AG09309 (cell line): ENCODE results near the gene LRRK2.

Experiments used
- DNase-seq: peaks from one replicate; pipeline ENCODE4 v3.0.0-alpha.2; 2010; ENCODE audit warnings: low read depth
- H3K4me3 ChIP-seq: 2 replicates; pipeline ENCODE4 v1.5.1; 2011; ENCODE audit warnings: mild to moderate bottlenecking, low read depth, low read length, moderate library complexity; ENCODE audit not compliant: control insufficient read depth
- TF ChIP-seq, protein P1 (sequence below): IDR thresholded peaks from 2 replicates; pipeline ENCODE4 v1.5.1; 2011; ENCODE audit warnings: mild to moderate bottlenecking, low read depth, low read length, inconsistent platforms; ENCODE audit not compliant: insufficient read depth, control insufficient read depth; ENCODE audit errors: missing control alignments

The LRRK2 gene

DNA sequence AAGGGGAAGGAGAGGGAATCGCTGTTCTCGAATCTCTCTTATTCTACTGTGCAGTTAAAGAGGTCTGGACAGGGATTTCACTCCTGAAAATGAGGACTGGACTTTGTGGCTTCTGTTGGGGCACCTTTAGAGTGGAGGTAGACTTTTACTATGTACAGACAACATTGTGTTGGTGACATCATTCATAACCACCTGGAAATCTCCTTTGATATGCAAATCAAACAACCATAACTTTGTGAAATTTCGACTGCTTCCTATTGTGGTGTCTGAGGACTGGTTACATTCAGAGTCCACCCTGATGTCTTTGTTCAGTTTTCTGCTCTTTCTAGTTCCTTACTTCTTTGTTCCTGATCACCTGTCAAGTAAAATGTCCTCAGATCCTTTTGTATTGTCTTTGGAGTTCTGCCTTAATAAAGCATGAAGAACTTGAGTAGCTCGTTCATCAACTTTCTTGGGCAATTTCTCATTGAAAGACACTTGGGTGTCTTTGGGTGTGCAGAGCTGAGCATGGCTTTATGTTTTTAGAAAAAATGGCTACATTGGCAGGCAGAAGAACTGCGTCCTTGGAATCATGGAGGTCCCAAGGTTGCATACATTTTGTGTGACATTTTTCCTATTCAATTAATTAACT lies 29.8 kb downstream of the LRRK2 start:
- no peak overlapping the region for H3K4me3 ChIP-seq
- TF ChIP-seq, protein P1, sequence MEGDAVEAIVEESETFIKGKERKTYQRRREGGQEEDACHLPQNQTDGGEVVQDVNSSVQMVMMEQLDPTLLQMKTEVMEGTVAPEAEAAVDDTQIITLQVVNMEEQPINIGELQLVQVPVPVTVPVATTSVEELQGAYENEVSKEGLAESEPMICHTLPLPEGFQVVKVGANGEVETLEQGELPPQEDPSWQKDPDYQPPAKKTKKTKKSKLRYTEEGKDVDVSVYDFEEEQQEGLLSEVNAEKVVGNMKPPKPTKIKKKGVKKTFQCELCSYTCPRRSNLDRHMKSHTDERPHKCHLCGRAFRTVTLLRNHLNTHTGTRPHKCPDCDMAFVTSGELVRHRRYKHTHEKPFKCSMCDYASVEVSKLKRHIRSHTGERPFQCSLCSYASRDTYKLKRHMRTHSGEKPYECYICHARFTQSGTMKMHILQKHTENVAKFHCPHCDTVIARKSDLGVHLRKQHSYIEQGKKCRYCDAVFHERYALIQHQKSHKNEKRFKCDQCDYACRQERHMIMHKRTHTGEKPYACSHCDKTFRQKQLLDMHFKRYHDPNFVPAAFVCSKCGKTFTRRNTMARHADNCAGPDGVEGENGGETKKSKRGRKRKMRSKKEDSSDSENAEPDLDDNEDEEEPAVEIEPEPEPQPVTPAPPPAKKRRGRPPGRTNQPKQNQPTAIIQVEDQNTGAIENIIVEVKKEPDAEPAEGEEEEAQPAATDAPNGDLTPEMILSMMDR = no peak
- no peak for DNase-seq

DNA sequence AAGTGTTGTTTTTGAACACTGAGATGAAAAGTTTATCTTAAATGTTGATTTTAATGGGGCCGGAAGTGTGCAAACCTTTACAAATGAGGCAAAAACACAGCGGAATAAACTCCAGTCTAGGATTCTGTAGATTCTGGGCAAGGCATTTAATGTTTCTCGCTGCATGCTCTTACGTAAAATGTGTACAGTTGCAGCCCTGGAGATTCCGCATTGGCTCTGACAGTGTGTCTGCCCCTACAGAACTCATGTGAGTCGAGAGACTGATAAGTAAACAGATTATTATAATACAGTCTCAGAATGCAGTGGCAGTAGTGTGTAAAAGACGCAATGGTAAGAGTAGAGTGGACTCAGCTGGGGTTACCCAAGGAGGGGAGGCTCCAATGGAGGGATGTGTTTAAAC lies 33.6 kb downstream of the LRRK2 start:
- H3K4me3 ChIP-seq = no peak overlapping the region
- no peak for DNase-seq
- TF ChIP-seq, protein P1 = no peak

DNA sequence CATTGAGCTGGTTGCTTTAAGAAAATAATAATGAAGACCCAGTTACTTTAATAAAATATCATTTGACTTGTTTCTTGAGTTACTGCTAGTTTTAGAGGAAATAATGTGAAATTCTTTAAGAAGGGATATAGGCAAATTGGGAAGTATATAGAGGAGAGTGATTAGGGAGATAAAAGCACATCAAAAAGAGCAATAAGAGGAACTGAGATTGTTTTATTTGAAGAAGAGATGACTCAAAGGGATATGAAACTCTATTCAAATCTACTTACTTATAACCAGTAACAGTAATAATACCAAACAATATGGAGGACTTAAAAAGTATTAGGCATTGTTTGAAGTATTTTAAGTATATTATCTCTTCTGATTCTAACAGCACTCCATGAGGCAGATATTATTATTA lies 37.1 kb downstream of the LRRK2 start:
- H3K4me3 ChIP-seq = no peak overlapping the region
- DNase-seq = no peak
- TF ChIP-seq, protein P1 = no peak

DNA sequence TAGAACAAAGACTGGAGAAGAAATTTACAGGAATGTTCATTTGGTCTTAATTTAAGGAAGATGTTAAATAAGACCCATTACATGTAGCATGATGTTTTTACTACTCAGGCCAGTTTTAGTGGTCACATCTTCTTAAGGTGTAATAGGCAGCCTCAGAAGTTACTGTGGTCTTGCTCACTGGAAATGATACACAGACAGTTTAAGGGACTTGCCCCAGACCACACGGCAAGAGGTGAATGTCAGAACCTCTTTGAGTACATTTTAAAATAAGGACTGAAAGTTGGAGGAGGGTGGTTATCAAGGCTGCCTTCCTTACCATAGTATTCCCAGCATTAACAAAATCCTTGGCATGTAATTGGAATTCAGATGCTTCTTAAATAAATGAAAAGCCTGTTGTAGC lies 37.9 kb downstream of the LRRK2 start:
- TF ChIP-seq, protein P1 = no peak
- H3K4me3 ChIP-seq = no peak overlapping the region
- no peak for DNase-seq

DNA sequence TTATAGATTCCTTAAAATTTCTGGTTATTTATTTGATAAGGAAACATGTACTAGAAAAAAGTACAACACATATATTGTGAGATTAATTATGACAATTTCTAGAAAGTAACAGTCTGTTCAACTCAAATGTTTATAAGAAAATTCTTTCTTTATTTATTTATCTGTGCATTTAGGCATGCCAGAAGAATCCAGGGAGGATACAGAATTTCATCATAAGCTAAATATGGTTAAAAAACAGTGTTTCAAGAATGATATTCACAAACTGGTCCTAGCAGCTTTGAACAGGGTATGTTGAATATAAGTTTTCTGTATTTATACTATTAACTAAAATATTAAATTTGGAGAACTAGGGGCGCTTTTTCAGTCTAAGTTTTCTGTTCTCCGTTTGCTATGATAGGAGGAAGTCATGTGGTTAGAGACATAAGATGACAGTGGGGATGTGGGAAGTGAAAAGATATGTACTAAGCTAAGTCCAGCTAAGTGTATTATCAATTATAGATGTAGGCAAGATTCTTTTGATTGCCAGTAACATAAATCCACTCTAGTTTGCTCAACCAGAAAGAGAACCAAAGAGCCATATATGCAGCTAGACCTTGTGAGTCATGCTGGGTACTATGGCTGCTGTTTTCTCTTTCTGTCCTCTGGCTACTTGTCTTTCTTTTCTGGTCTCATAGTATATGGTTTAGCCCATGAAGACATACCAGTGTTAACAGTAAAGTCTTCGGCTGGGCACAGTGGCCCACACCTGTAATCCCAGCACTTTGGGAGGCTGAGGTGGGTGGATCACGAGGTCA lies 39.0 kb downstream of the LRRK2 start:
- H3K4me3 ChIP-seq = no peak overlapping the region
- DNase-seq = no peak
- TF ChIP-seq, protein P1 = no peak

DNA sequence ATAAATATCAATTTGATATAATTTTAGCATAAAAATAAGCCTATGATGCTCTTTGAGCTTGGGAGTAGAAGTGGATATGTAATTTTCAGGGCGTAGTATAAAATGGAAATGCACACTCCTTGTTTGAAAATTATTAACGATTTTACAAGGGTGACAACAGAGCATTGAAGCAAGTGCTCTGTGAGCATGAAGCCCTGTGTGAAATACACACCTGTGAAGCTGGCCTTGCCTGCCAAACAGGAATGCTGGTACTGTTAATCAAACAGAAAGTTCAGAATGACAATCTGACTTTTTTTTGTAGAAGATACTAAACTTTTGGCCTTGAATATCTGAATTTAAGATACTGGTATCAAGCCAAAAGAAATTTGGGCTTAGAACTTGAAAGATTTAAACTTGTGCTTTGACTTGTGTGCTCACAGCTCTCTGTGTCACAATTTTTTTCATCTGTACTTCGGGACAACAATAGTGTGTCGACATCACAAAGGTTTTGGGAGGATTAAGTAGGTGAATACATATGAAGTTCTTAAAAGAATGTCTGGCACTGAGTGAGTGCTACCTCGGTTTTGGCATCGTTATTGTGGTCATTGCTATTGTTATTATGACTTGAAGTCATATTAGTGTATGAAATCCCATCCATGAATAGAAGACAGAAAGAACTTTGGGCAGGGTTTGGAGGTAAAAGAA lies 47.3 kb downstream of the LRRK2 start:
- no peak for DNase-seq
- TF ChIP-seq, protein P1 = no peak
- H3K4me3 ChIP-seq = no peak overlapping the region
